GM21717 (cell line): ENCODE data around the gene GPR65.

Source experiments
- ATAC-seq: cut with Tn5 transposase; IDR thresholded peaks from one replicate; pipeline ENCODE4 v1.9.1; 2021; ENCODE audit warnings: mild to moderate bottlenecking, moderate library complexity; ENCODE audit not compliant: unreplicated experiment

Gene GPR65, protein sequence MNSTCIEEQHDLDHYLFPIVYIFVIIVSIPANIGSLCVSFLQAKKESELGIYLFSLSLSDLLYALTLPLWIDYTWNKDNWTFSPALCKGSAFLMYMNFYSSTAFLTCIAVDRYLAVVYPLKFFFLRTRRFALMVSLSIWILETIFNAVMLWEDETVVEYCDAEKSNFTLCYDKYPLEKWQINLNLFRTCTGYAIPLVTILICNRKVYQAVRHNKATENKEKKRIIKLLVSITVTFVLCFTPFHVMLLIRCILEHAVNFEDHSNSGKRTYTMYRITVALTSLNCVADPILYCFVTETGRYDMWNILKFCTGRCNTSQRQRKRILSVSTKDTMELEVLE

DNA sequence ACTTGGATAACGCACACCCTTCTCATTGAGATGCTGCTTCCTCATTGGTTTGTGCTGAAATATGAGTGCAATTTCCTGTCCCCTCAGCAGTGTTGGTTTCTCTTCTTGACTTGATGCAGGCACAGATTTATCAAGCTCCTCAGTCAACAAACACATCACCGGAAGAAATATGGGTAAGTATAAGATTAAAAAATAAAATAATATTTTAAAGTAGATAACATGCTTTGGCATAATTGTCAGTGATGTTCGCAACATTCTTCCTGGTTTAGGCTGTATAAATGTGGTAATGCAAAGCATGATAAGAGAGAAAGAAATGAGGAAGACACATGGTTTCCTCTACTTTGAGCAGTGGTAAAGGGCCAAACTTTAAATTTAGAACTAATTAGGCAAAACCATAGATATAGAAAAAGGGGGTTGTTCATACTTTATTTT lies at the start of gene GPR65:
GPR65 (plus strand) TSS at position 86 of the 432 bp plus-strand sequence. CDS start 5,713 bp downstream, outside the sequence.
- peak; percentile 76 for ATAC-seq

DNA sequence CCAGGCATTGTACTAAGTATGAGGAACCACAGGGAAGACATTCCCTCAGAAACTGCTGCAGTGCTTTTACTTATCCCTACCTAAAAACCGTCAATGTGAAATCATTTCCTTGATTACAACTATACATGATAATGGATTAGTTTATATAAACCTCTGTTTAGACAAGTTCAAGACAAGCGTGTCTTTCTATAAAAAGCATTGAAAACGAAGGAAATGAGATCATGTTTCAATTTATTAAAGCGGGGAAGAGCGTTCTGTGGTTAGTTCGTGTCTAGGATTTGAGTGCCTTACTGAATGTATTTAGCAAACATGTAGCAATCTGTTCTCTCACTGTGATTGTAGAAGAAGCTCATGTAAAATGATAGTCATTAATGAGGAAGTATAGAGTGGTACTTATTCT lies 49.4 kb upstream of the GPR65 start:
- no peak for ATAC-seq

DNA sequence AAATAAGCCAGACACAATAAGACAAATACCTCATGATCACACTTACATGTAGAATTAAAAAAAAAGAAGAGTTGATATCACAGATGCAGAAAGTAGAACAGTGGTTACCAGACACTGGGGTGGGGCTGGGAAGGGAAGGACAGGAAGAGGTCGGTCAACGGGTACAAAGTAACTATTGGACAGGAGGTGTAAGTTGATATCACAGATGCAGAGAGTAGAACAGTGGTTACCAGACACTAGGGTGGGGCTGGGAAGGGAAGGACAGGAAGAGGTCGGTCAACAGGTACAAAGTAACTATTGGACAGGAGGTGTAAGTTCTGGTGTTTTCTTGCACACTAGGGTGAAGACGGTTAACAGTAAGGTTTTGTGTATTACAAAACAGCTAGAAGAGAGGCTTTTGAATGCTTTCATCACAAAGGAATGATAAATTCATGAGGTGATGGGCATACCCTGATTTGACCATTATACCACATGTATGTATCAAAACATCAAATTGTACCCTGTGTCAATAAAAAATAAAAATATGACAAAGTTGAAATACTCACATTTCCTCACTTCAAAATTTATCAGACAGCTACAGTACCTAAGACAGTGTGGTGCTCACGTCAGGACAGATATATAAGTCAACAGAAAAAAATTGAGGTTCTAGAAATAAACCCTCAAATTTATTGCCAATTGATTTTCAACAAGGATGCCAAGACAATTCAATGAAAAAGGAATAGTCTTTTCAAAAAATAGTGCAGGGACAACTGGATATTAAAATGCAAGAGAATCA lies 44.7 kb upstream of the GPR65 start:
- no peak for ATAC-seq

DNA sequence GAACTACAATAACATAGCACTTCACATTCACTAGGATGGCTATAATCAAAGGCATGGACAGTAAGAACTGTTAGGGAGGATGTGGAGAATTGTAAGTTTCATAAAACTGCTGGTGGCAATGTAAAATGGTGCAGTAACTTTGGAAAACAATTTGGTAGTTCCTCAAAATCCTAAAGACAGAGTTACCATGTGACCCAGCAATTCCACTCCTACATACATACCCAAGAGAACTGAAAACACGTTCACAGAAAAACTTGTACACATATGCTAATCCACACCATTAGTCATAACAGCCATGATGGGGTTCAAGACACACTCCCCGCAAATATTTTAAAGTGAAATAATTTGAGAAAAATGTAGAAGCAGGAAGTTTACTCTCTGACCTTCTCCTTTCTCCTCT lies 43.7 kb upstream of the GPR65 start:
- no peak for ATAC-seq

DNA sequence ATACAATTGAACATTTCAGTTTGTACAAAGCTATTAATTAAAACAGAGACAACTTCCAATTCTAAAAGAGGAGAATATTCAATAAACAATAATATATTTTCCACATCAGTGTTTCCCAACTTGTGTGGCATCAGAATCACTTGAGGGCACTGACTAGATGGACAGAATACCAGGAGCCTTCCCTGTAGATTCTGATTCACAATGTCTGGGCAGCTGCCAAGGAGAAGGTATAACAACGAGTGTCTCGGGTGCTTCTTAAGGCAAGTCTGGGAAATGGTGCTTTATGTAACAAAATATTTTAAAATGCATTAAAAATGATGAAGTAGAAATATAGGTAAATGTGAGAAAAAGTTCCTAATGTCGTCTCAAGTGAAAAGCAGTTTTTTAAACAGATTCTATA lies 38.1 kb upstream of the GPR65 start:
- no peak for ATAC-seq

DNA sequence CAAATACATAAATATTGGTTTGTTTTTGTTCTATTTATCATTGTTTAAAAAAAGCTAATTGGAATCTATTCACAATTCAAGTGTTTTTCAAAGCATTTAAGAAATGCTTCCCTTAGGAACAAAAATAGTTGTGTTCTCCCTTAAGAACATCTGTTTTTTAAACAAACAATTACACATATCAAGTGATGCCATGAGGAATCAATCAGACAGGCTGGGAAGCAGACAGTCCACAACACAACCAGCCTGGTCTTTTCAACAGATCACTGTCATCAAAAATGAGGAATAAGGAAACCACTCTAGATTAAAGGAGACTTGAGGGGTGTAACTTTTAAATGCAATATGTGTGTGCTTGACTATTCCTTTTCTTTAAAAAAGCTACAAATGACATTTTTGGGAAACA lies 37.4 kb upstream of the GPR65 start:
- ATAC-seq = no peak

DNA sequence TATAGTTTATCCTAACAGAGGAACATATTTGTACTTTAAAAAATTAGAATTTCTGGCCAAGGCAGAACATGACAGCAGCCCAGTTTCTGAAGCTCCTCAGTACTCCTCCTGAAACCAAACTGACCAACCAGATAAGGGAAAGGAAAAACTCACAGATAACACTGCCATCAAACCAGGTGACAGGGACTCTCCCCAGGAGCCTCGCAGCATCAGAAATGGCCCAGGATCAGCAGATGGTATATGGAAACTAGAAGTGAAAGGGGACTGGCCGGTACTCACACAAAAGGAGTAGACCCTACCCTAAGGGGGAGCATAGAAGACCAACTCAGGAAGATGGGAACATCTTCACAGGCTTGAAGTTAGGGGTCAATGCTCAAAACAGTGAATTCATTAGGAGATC lies 33.9 kb upstream of the GPR65 start:
- peak; percentile 93 for ATAC-seq

DNA sequence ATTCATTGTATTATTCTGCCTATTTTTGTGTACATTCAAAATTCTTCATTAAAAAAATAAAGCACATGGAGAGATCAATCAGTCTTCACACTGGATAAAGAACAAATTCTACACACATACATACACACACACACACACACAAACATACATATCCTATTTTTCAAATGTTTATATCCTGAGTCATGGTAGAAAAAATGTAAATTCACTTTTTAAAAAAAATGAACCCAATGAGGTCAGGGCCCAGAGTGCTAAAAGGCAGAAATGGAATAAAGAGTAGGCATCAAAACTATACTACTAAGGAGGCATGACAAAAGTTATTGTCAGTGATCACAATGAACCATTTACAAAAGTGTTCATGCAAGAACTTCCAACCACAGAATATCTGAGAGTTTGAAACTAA lies 29.3 kb upstream of the GPR65 start:
- no peak for ATAC-seq

DNA sequence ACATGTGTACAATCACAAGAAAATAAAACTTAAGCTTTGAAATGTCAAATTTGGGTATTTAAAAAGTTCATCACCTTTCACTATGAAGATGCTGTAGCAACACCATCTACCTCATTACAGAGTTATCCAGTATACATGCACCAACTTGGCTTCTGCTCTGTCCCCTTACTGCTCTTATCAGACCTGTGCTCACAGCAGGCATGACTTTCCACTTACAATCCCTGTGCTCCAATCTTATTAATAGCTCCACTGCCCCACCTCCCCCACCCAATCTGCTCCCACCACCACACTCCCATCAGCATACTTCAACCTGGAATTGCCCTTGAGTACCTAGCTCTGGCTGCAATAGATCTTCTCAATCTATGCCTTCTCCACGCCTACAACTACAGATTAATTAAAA lies 25.2 kb upstream of the GPR65 start:
- ATAC-seq = no peak

DNA sequence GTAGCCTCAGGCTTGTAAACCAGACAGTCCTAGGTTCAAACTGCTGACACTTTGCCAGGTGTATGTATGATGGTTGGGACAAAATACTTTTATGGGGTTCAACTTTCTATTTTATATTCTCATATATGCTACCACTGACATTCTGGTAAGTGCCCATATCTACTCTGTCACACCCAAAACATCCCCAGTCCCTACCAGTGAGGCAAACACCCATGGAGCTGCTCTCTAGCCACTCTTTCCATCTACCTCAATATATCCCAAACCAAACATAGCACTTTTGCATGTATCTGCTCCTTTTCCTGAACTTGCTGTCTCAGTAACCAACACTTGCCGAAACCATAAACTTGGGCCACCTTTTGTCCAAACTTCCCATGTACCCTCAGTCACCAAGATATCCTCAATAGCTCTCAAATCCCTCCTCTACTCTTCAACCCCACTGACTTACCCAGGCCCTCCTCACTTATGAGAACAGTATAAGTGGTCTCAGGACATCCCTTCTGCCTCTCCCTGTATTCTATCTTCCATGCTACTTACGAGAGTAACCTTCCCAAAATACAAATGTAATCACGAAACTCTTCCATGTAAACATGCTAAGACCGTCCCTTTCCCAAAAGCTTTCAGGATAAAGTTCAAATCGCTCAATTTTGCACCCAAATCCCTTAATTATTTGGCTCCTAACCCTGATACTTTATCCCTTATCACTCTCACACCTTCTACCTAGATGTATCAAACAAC lies 15.5 kb upstream of the GPR65 start:
- no peak for ATAC-seq

DNA sequence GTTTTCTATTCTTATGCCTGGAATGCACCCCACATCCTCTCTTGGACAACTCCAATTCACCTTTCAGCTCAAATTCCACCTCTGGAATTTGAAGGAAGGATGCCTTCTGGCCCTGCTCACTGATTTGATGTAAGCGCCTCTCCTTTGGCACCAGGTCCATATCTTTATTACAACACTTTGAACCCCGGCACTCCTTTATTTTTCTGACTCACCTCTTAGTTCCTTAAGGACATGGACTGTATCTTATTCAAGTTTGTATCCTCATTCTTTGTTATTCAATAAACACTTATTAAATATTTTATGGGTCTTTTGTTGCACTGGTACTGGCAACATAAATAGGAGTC lies 15.0 kb upstream of the GPR65 start:
- no peak for ATAC-seq

DNA sequence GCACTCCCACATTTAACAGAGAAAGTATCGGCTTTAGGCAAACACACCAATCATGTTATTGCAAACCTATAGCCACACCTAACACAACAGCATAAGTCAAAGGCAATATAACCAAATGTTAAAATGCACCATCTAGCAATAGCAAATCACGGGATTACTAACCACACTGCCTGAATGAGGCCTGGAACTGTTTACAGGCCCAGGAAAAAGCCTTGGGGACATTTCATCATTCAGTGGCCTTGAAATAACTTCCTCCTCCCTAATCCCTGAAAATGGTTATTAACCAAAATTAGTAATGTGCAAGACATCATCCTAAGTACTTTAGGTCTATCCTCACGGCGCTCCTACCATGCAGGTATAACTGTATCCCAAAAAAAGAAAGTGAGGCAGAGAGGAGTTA lies 14.3 kb upstream of the GPR65 start:
- ATAC-seq = no peak

DNA sequence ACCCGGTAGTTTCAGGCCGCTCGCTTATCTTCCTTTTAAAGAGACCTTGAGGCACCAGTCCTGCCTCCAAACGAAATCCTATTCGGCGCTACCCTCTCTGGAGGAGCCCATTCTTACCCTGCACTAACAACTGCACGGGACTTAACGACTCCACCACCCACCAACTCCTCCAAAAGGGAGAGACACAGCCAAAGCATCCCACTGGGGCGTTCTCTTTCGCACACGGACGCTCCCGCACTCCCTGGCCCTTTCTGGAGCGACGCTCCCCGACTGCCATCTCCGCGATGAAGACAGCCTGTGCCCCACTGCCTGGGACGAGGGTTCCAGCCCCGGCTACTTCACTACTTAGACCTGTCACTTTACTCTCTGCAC lies 12.6 kb upstream of the GPR65 start:
- ATAC-seq = peak; percentile 19

DNA sequence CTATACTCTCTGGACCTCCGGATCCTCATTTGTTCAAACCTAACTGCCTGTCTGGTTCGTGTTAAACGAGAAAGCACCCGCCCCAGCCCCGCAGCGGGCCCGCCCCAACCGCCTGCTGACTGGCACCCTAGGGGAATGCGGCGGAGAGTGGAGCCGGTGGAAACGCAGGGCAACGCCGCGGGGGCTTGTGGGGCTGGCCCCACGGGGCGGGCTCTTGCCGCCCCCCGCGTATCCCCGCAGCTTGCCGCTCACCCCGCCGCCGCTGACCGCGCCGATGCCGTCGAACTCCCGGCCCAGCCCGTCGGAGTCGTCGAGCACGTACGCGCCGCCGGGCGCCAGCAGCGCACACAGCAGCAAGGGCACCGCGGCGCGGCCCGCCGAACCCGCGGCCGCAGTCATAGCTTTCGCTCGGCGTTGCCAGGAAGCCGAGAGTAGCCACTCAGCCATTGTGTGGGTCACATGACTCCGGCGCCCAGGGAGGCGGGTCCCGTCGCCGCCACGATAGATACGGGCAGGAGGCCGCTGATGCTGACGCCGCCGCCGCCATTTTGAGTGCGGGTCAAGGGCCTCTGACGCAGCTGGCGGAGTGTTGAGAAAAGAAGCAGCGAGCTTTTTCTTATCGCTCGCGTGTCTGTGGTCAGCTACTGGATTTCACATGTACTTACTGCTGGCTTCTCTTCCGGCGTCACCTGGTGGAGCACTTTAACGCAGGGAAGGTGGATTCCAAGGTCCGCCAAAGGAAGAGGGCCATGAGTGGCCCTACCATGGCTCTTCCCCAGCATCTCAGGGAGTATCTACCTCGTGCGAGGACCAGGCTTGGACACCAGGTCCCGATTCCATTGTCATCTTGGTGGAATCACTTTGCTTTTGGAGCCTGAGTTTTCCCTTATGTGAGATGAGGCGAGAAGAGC lies 12.0 kb upstream of the GPR65 start, which contains the start of gene GALC:
GALC (minus strand) TSS at position 465 of the 911 bp plus-strand sequence; CDS start at position 447, 18 bp downstream.
- ATAC-seq = peak; percentile 92

DNA sequence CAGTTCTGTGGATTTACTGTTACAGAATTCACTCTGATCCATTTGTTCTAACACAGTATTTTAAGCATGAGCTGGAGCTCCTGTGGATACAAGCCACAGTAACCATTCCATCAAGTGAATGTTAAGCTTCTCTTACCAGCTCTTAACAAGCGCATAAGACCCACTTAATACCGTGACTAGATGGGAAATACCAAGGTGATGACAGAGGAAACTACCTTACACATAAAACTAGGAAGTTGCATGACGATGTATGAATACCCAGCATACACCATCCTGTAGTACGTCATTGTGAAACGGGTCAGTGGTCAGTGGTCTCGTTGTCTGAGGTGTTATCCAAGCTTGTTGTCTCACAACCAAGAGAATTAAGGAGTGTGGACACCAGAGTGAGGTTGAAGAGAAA lies 10.0 kb upstream of the GPR65 start:
- peak; percentile 45 for ATAC-seq

DNA sequence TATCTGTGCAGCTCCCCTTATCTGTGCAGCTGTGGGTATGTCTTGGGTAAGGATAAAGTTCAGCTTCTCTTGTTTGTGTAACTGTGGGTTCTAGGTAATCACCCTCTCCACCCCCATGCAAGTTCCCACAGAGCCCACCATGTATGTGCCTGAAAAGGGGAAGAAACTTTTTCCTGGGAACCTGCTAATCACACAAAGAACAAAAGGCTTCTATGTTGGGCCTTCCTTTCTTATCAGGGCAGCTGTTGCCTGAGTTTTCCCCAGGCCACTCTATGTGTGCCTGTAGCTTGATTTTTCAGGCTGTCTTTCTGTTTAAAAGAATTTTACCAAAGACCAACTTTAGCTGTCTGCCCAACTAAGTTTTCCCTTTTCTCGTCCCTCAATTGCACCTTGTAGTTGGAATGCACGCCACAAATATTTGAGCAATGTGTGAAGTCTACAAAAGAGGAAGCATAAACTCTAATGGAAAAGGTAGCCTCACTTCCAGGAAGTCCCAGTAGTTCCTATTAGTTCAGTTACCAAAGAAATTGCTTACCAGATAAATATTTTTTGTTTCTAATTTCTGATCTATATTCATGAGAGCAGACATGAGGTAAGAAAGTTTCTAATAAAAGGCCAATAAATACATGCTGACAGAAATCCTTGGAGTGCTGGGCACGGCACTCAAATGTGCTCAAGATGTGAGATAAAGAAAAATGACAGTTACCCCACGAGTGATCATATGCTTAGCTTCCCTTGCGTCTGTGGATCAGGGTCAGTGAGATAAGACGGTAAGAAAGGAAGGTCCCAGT lies 9.2 kb upstream of the GPR65 start:
- ATAC-seq = no peak

DNA sequence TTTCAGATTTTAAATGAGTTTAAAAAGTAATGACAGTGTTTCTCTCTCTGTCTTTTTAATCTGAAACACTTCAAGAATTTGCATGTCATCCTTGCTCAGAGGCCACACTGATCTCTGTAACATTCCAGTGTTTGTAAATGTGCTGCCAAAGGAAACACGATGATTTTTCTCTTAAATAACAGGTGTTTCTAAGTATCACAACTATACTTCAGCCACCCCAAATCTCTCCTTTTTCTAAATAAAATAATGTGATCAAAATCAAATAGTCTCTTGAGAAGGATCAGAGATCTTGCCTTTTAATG lies 8.7 kb upstream of the GPR65 start:
- no peak for ATAC-seq

DNA sequence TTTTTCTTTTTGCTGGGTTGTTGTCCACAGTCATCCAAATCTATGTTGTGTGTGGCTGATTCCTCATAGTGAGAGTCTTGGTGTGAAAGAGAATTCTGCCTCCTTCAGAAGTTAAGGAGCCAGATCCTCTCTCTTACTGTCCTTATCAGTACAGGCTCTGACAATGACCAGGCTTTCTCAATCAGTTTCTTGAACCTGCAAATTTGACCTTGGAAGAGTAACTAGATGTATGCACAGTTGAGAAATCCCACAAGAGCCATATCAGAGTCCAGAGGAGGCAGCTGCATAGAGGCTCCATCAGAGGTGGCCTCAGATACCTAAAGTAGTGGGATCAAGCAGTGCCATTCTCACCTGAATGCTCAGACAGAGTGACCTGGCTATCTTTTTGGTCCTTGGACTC lies 6.5 kb upstream of the GPR65 start:
- no peak for ATAC-seq

DNA sequence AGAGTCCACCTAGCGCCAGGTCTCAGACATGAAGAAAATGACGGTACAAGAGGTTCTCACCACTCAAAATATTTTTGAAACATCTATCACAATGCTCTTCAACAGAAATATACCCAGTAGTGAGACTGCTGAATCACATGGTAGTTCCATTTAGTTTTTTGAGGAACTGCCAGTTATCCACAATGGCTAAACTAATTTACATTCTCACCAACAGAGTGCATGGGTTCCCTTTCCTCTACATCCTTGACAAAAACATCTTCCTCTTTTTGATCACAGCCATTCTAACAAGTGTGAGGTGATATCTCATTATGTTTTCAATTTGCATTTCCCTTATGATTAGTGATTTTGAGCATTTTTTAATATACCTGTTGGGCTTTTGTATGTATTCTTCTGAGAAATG lies 5.7 kb upstream of the GPR65 start:
- no peak for ATAC-seq

DNA sequence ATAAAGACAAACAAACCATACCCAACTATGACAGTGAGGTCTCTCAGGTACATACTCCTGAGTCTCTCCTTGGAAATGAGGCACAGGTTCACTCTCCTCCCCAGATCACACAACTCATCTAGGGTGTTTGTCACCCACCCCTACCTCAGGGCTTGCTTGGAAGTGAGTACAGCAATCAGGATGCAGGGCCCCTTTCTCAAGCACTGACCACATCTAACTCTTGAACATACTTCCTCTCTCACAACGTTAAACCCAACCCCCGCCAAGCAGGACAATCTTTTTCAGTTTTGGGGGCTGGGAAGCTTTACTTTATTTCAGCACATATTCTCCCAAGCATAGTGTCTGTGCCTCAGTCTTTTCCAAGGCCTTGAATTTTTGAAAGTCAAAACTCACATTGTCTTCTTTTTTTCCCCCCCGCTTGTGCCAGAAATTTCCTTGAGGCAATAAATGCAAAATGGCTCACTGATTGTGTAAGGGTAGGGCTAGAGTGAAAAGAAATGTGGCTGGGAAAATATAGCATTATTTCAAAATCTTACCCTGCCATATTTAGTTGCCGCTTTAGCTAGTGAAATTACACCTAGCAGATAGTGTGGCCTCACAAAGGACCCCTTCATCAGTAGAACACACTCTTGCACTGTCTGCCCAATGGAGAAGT lies 2.4 kb upstream of the GPR65 start:
- no peak for ATAC-seq
